GM21737 (cell line): ENCODE results near the gene SLC44A3.

Experiments used
- ATAC-seq: cut with Tn5 transposase; IDR thresholded peaks from one replicate; pipeline ENCODE4 v1.9.1; 2021; ENCODE audit warnings: mild to moderate bottlenecking, moderate library complexity; ENCODE audit not compliant: unreplicated experiment

The SLC44A3 gene

GRCh38 chr1:94801919-94802546 lies 18.1 kb upstream of the SLC44A3 start:
- peak; percentile 66 for ATAC-seq

GRCh38 chr1:94803106-94803505 lies 17.1 kb upstream of the SLC44A3 start:
- ATAC-seq: no peak

- ATAC-seq: no peak
Measured at GRCh38 chr1:94803517-94804441, 16.4 kb upstream of the SLC44A3 start.

GRCh38 chr1:94804442-94804837 lies 15.7 kb upstream of the SLC44A3 start:
- ATAC-seq: no peak

- no peak for ATAC-seq
Measured at GRCh38 chr1:94805912-94806311, 14.2 kb upstream of the SLC44A3 start.

- no peak for ATAC-seq
Measured at GRCh38 chr1:94806441-94806871, 13.7 kb upstream of the SLC44A3 start.

GRCh38 chr1:94807742-94808491 lies 12.2 kb upstream of the SLC44A3 start:
- ATAC-seq: no peak

- no peak for ATAC-seq
Measured at GRCh38 chr1:94808669-94809068, 11.5 kb upstream of the SLC44A3 start.

GRCh38 chr1:94812985-94813384 lies 7.2 kb upstream of the SLC44A3 start:
- no peak for ATAC-seq

GRCh38 chr1:94816030-94816429 lies 4.1 kb upstream of the SLC44A3 start:
- ATAC-seq: no peak

GRCh38 chr1:94817712-94818111 lies 2.4 kb upstream of the SLC44A3 start:
- no peak for ATAC-seq

GRCh38 chr1:94819238-94819944 lies 766 bp upstream of the SLC44A3 start:
- no peak for ATAC-seq

GRCh38 chr1:94820936-94821335 lies 779 bp downstream of the SLC44A3 start:
- no peak for ATAC-seq

- ATAC-seq: no peak
Measured at GRCh38 chr1:94821636-94822305, 1.6 kb downstream of the SLC44A3 start.

GRCh38 chr1:94823116-94823515 lies 3.0 kb downstream of the SLC44A3 start:
- ATAC-seq: no peak

GRCh38 chr1:94825936-94826335 lies 5.8 kb downstream of the SLC44A3 start:
- no peak for ATAC-seq

- ATAC-seq: no peak
Measured at GRCh38 chr1:94827434-94827833, 7.3 kb downstream of the SLC44A3 start.

GRCh38 chr1:94828251-94828650 lies 8.1 kb downstream of the SLC44A3 start:
- ATAC-seq: no peak

- ATAC-seq: no peak
Measured at GRCh38 chr1:94831641-94832040, 11.5 kb downstream of the SLC44A3 start.

GRCh38 chr1:94832446-94832845 lies 12.3 kb downstream of the SLC44A3 start:
- no peak for ATAC-seq
